T-helper 22 cell (primary cell): ENCODE data around the gene LARP1.

Experiments used
- DNase-seq: peaks from one replicate; pipeline ENCODE4 v3.0.0-alpha.2; 2020; ENCODE audit warnings: low read depth

LARP1 gene

DNA sequence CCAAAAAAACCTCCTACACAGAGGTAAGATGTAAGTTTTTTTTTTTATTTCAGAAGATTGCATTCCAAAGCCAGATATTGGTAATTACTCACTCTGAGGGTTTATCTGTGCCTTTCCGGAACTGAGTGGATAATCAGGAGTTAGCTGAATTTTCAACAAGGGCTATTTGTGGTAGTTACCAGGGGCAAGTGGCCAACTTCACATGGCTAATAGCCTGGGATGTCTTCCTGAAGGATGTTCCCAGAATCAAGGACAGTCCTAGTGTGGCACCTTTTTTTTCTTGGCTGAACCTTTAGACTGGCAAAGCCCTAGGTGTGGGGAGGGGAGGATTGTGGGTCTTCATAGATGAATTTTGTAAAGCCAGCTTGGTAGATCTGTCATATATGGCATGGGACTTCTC lies 7.1 kb downstream of the LARP1 start:
- DNase-seq = no peak

DNA sequence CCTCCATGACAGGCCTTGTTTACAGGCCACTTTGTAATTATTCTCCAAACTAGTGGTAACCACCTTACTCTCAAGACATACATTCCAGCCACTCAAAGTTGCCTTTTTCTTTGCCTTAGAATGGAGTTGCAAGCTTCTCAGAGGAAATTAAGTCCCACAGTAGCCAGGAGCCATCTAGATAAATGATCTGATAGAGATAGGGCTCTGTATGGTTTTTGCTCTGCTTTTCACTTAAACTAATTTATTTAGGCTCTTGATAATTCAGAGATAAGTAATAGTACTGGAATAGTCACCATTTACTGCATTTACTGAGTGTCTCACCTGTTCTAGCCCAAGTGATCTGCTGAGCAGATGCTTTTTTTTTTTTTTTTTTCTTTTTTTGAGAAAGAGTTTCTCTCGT lies 7.5 kb downstream of the LARP1 start:
- no peak for DNase-seq

DNA sequence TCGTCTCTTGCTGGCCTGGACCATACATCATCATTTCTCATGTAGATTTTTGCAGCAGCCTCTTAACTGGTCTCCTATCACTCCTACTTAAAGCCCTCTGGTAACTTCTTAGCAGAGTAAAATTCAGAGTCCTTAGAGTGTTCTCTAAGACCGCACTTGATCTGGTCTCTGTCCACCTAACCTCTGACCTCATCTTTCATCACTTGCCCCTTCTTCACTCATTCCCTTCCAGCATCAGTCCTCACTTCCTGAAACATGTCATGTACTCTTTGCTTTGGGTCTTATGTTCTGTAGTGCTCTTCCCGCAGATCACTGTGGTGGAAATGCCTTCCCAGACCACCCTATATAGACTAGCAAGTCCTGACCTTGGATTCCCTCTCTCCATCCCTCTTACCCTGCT lies 9.8 kb downstream of the LARP1 start:
- no peak for DNase-seq

DNA sequence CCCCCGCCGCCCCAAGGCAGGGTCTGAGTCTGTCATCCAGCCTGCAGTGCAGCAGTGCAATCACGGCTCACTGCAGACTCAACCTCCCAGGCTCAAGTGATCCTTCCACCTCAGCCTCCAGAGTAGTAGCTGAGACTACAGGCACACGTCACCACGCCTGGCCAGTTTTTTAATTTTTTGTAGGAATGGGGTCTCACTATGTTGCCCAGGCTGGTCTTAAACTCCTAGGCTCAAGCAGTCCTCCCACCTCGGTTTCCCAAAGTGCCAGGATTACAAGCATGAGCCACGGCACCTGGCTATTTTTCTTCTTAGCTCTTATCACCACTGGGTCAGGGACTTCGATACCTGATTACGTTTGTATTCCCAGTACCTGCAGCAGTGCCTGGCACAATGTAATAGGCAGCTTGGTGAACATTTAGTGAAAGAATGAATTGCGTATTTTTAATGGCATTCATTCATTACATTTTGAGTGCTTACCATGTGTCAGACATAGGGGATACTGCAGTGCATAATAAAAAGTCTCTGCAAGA lies 10.3 kb downstream of the LARP1 start:
- no peak for DNase-seq

DNA sequence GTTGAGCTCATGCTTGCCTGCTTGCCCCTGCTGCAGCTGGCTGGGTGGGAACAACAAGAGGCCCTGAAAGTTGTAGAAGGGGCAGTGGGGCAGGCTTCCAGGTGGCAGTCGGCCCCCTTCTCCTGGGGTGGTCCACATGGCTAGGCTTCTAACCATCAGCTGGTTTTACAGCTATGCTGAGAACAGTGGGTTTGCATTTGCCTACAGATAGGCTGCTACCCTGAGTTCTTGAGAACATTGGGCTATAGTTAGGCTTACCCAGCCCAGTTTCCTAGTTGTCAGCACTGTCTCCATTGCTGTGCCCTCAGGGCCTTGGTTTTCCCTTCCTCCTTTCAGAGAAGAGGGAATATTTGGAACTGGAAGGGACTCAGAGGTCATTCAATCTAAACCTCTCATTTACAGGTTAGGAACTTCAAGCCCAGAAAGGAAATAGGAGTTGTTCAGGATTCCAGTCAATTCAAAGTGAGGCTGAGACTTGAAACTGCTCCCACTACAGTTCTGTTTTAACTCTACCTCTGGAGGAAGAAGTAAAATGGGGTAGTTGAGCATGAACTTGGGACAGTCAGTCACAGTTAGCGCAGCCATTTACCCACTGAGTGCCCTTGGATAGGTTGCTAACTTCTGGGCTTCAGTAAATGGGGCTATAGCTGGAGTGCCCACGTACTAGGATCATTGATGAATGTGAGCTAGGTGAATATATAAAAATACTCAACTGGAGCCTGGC lies 11.5 kb downstream of the LARP1 start:
- no peak for DNase-seq

DNA sequence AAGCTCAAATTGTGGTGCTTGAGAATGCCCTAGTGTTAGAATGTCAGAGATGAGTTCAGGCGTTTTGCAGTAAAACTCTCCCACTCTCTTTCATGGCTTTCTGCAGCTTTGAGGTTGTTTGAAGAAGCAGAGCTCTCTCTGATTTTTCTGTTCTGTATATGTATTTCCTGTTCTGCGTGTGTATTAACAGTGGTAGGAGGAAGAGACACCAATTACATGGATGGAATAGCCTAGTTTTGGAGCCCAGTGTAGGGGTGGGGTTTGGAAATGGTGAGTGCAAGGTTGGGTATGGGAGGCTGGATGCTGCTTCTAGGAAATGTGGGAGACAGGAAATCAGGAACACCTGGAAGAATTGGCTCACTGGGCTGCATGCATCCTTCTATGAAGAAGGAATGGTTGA lies 12.4 kb downstream of the LARP1 start:
- no peak for DNase-seq

DNA sequence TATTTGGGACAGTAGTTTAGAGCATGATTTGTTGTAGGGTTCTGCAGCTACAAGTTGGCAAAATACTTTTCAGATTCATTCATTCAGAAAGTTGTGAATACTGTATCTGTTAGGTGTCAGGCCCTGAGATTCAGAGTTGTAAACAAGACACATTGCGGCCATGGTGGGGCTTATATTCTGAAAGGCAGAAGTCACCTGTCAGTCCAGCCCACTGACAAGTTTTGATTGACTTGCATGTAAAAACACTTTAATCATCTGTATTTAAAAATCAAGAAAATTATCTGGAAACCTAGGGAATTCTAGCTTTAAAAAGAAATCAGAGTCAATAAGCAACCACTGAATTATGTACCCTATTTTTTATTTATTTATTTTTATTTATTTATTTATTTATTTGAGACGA lies 13.0 kb downstream of the LARP1 start:
- DNase-seq = no peak

DNA sequence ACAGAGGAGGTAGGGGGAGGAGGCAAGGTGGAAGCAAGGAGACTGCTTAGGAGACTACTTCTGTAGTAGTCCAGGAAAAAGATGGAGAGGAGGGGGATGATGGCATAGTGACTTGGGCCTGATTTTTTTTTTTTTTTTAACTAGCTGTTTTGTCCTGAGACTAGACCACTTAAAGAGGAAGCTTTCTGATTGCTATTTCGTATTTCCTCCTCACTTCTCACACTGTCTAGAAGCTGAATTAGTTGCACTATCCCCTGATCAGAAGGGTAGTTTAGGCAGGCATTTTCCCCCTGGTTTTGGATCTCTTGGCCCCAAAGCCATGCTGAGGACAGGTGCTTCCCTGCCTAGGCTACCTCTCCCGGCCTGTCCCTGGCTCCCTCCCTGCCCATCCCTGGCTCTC lies 14.9 kb downstream of the LARP1 start:
- DNase-seq = no peak

DNA sequence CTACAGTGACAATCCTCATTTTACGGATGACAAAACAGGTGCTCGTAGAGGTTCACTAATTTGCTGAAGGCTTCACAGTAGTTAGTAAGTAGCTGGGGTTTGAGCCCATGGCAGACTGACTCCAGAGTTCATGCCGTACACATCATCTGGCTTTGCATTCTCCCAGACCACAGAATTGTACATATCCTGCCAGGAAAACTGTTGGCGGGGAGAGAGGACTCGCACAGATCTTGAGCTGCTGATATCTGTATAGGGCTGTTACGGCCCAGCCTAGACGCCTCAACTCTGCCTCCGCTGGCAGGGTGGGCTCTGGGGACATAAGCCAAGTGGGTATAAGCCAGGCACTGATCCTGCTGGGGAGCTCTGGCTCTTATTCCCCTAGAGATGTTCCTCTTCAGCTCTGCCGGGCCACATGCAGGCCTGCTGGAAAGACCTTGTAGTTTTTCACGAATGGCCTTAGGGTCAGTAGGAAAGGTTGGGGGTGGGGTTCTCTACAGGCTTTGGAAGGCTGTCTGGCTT lies 16.3 kb downstream of the LARP1 start:
- DNase-seq = no peak

DNA sequence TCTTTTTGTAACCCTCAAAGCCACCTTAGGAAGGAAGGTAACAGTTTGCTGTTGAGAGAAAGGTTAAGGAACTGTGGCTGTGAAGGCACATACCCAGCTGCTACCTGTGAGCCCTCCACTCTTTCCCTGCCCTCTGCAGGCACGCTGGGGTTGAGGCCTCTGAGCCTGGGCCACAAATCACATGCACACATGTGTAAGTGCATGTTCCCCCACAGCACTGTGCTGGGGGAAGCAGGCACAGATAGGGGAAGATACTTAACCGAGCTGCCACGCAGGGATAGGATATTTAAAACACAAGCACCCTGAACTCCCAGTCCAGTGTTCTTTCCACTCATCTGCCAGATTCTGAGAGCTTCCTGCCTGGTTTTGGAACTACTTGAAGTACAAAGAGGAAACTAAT lies 18.1 kb downstream of the LARP1 start:
- no peak for DNase-seq

DNA sequence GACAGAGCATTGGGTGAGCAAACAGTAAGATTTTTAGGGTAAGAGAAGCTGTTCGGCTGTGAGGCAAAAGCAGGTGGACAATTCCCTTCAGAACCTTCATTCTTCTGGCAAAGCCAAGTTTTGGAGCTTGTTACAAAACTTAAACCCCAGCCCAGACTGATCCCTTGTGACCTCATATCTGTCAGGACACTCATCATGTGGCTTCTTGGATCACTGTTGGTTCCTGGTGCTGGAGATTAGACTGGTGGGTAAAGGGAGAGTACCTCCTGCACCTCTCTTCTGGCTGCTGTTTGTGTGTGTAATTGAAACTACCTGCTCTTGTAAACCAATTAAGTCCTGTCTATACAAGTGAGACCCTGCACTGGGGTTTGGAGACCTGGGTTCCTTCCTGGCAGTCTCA lies 21.0 kb downstream of the LARP1 start:
- DNase-seq = no peak

DNA sequence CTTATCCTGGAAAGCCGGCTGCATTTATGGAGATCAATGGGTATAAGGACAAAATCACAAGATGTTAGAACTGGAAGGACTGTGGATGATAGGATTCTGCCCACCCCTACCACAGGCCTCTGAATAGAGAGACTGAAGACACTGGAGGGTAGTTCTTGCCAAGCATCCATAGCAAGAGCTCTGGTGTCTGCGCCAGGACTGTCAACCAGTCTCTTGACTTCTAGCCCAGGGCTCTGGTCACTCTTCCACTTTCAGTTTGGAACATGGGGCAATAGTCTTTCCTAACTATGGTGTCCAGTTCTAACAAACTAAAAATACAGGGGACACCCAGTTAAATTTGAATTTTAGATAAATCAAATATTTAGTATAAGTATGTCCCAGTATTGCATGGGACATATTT lies 23.4 kb downstream of the LARP1 start:
- DNase-seq = no peak

DNA sequence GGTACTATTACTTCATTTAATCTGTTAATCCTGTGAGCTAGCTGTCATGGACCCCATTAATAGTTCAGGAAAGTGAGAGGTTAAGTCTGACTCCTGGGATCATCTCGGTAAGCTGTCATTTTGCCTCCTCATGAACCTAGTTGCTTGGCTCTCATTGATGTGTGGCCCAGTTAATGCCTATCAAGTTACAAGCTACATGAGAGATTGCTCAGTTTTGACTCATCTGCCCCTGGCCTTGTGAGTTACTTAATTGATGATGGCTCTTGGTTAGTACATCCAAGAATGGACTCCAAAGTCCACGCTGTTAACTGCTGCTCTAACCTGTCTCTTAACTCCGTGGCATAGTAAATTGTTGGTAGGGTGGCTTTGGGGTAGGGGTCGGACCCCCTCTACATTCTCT lies 23.9 kb downstream of the LARP1 start:
- no peak for DNase-seq

DNA sequence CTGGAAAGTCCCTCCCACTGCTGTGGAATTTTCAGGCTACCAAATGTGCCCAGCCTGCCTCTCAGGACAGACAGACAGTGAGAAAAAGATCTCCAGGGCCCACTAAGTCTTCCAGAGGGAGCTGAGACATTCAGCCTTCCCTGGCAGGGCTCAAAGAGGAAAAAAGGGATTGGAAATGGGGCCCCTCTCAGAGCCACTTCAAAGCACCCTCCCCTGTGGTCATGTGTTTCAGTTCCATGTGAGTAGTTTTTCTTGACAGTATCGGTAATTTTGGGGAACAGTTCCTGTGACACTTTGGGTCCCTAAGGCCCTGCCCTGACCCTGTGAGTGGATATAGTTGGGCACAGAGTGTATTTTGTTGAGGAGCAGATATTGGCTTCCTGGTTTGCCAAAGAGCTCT lies 25.0 kb downstream of the LARP1 start:
- no peak for DNase-seq

DNA sequence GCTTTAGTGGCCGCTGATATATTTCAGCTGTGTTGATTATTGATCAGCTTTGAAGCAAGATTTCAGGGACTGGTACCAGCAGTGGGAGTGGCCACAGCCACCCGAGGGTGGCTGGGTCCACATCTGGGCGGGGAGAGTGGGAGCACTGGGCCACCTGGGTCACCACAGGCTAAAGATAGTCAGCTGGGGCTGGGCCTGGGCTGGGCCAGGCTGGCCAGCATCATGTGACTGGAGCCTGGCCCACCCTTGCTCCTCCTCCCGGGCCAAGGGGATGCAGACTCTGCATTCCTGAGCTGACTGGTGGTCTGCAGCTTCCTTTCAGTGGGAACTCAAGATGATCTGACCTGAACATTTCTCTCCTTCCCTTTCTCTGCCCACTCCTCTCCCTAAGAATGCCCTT lies 27.1 kb downstream of the LARP1 start:
- no peak for DNase-seq

DNA sequence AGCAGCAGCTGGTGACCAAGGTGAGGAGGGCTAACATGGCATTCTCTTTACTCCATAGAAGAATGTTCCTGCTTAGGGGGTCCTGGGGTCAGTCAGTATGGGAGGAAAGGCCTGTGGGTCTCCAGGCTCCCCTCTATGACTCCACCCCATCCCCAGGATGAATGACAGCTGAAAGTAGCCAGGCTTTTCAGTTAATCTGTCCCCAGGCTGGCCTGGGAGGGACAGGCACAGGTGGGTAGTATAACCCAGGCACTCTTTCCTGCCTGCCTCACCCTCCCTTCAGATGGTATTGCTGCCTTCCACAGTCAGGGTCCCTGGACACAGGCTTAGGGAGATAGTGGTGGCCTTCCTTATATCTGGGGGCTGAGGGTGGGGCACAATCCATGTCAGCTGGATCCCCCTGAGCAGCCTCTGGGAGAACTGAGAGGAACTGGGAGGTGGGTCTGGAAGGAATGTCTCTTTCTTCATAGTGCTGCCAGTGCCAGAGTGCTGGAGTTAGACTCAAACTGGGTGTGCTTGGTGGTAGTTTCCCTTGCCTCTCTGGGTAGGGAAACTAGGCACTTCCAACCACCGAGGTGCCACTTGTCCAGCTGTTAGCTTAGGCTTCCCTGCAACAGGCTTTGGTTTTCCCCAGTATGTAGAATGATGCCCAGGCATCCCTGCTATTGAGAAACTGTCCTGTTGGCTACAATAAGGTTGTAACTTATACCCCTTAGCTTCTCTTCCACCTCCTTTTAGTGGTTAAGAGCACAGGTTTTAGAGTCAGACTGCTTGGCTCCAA lies 27.8 kb downstream of the LARP1 start:
- no peak for DNase-seq

DNA sequence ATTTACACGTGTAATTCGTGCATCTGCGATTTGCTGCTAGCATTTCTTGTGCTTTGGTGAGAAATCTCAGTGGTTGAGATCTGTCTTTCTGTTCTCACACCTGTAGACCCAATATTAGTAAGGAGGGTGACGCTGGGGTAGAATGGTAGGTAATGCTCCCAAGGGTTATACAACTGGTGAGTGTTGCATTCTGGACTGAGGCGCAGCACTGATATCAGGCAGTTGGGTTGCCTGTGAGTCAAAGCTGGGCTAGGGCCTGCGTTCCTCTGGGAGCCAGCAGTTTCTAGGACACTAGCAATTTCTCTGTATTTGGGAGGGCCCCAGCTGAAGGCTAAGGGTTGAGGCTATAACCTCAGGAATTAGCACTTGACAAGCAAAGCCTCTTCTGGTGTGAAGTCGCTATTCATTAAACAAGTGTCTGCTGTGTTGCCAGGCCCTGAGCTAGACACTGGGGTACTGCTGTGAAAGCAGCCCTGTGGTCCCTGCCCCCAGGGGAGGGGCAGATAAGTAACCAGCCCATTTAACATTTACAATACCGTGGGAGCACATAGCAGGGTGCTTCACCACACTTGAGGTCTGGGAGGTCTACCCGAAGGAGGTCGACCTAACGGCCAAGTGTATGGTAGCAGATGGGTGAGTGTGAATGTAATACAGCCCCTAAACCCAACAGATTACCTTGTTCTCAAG lies 28.7 kb downstream of the LARP1 start:
- no peak for DNase-seq

DNA sequence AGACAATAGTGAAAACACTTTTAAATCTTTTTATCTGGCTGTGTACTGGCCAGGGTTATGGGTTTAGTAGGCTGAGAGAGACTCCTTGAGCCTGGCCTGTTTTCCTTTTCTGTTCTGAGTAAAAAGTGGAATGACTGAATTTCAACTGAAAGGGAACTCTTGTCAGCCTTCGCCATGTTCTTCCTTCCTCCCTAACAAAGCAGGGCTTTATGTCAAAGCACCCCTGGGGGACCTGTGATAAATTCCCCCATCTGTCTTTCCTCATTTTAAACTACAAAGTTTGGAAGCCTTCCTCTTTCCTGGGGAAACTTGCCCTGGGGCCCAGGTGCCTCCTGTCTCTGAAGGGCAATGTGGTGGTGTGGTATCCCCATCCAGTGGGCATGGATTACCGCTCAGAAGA lies 29.7 kb downstream of the LARP1 start:
- DNase-seq = no peak

DNA sequence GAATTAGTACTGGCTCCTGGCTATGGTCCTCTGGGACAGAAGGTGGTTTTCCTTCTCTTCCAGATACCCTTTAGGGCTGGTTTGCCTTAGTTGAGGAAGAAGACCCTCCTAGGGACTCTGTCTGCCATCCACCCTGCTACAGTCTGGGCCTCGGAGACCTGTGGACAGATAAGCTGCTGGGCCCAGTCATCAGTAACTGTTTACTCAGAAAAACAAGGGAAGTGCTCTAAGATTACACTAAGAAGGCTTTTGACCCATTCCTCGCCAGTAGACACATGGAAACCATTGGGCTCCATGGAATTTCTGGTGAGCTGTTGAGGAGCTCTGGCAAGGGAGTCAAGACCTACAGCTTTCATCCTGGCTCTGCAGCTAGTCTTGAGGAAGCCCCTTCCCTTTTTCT lies 31.2 kb downstream of the LARP1 start:
- DNase-seq = no peak

DNA sequence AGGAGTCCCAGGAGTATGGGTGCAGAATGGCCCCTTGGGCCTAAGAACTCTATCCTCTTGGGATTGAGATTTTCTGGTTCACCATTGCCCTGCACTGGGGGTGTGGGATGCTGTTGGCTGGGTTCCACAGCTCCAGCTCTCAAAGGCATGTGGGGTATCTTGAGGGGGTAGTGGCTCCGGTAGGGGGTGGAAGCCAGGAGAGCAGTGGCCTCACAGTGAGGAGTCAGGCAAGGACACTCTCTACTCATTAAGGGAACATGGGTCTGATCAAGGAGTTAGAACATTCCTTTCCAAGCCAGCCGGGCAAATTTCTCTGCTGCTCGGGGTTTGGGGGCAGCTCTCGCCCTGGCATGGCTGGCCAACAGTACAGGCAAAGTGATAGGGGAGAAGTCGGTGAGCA lies 33.0 kb downstream of the LARP1 start:
- no peak for DNase-seq

DNA sequence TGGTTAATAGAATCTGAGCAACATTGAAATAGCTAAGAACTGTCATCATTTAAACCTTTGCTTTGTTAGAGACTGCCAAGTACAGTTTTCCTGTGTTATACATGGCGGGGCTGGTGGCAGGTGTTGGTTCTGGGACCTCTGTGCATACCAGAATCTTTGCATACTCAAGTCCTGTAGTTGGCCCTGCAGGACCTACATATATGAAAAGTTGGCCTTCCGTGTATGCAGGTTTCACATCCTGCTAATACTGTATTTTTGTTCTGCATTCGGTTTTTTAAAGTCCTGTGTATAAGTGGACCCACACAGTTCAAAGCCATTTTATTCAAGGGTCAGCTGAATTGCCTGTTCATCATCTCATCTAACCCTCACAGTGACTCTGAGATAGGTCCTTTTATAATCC lies 36.4 kb downstream of the LARP1 start:
- DNase-seq = no peak

DNA sequence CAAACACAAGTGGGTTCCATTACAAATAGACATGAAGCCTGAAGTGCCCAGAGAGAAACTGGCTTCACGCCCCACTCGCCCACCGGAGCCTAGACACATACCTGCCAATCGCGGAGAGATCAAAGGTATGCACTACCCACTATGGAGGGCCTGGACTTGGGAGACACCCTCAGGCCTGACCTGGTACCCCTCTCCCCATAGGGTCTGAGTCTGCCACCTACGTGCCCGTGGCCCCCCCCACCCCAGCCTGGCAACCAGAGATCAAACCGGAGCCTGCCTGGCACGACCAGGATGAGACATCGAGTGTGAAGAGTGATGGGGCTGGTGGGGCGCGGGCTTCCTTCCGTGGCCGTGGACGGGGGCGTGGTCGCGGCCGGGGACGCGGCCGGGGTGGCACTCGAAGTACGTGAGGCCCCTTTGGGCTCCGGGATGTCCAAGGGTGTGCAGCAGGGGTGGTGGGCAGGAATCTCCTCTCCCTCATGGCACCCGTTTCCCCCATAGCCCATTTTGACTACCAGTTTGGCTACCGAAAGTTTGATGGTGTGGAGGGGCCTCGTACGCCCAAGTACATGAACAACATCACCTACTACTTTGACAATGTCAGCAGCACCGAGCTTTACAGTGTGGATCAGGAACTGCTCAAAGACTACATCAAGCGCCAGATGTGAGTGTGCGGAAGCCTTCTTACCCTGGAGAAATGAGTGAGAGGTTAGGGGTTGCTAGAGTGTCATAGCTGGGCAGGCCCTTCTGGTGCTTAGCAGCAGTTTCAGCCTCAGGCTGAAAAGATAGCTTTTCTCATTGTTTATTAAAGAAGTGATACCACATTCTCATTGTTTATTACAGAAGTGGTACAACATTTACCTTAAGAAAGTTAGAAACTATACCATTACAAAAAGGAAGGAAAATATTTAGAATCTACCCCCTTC lies 38.7 kb downstream of the LARP1 start:
- no peak for DNase-seq
